HTERT RPE-1 (cell line): ENCODE measurements around the gene KRTAP9-7.
"Not testable (repeated sequence)": the region's sequence is repeated elsewhere in the genome, so short reads cannot be mapped to it uniquely, and the experiment has no call there.

Experiments
- in situ Hi-C: fragments of 300-500 bp; cut with MboI; formaldehyde crosslinking; loops from 4 replicates; pipeline ENCODE4 v1.14.3; 2020; ENCODE audit warnings: low sequenced_read_pairs

The KRTAP9-7 gene

DNA sequence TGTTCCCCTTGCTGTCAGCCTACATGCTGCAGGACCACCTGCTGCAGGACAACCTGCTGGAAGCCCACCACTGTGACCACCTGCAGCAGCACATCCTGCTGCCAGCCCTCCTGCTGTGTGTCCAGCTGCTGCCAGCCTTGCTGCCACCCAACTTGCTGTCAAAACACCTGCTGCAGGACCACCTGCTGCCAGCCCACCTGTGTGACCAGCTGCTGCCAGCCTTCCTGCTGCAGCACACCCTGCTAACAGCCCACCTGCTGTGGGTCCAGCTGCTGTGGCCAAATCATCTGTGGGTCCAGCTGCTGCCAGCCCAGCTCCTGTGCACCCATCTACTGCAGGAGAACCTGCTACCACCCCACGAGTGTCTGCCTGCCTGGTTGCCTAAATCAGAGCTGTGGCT is 4.2 kb upstream of the KRTAP9-7 start:
- in situ Hi-C loops = not testable (repeated sequence)

- in situ Hi-C loops = no loop called here
Measured at GRCh38 chr17:41271858-41272257, 3.6 kb upstream of the KRTAP9-7 start.

- in situ Hi-C loops = no loop called here
Measured at GRCh38 chr17:41278176-41278955, 2.9 kb downstream of the KRTAP9-7 start.

DNA sequence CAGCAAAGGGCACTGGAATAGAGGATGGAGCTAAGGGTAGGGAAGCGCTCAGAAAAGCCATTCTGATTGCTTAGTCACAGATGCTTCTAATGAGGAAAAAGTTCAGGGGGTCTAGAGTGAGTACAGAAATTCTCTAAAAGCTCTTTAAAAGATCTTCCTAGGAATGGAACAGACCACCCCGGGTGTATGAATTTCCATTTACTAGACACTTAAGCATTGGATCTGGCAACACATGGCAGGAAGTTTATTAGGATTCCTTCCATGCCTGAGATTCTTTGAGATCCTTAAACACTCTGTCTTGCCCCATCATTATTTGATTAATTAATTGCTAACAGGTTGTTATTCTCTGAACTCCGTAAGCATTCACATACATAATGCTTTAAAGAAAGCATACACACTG is 8.5 kb downstream of the KRTAP9-7 start:
- in situ Hi-C loops = no loop called here

- in situ Hi-C loops = no loop called here
Measured at GRCh38 chr17:41284546-41284945, 9.0 kb downstream of the KRTAP9-7 start.

- in situ Hi-C loops = no loop called here
Measured at GRCh38 chr17:41287050-41287449, 11.6 kb downstream of the KRTAP9-7 start.

- in situ Hi-C loops = no loop called here
Measured at GRCh38 chr17:41294016-41294415, 18.5 kb downstream of the KRTAP9-7 start.

DNA sequence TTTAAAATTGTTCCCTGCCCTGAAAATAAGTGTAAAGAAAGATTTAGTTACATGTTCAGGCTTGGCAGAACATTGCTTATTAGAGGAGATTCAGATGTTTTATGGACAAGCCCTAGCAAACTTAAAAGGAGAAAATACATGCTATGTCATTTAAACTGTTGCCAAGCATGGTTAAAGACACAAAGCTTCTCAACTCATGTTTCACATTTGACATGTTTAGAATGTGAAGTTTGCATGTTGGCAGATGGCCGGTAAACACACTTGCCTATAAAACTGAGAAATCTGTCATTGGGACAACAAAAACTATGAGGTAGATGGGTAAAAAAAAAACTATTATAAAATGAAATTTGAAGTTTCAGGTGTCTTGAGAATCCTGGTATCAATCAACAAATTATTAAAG is 21.3 kb downstream of the KRTAP9-7 start:
- in situ Hi-C loops = no loop called here

- in situ Hi-C loops = no loop called here
Measured at GRCh38 chr17:41298458-41299135, 23.1 kb downstream of the KRTAP9-7 start.

DNA sequence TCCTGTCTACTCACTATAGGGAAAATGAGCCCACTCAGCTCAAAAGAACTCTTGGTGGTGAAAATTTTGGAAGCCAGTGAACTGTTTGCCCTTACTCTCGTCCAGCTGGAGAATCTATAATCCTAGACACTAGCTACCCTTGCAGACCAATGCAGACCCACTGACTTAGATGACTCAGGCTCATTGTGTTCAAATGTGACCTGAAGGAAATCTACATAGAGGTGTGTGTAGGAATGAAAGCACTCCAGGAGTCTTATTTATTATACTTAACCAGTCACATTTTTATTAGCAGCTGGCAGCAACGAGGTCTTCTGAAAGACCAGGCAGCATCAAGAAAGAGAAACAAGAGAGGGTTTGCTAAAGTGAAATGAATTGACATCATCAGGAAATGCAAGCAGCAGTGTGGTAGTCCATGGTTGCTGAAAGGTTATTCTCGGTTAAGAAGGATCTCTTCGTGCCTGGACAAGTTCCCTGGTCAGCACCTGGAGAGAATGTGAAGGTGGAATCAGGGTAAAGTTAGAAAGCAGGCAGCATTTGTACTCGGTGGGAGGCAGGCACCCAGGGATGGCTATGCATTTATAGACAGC is 25.8 kb downstream of the KRTAP9-7 start:
- in situ Hi-C loops = no loop called here

DNA sequence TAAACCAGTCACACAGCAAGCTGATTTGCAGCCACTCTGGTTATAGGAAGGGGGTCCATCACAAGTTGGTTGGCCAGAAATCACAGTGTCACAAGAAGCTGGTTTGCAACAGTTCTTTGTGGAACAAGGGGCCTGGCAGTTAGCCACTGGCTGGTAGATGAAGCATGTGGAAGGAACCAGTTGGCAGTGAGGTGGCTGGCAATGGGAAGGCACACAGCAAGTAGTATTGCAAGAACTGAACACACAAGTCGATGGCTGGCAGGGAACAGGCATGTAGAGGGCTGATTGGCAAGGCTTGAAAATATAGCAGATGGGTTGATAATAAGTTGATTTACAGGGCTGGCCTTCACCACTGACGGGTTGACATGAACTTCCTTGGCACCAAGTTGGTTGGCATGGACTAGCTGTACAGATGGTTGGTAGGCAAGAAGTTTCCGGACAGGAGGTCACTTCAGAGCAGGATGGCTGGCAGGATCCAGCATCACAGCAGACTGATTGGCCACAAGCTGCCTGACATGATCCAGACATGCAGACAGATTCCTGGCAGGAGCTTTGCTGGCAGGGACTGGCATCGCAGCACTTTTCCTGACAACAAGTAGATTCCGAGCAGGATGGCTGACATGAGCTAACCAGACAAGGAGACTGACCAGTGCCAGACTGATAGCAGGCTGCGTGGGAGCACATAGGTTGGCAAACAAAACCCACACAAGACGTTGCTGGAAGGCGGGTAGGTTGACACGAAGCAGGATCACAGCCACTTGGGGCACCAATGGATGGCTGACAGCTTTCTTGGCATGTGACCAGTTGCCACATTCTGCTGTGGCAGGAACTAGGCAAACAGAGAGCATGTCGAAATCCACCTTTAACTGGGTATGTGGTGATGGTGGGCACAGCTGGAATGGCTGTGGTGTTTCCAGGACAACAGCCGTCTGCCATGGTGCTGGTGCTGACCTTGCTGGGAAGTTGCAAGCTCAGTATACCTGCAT is 26.7 kb downstream of the KRTAP9-7 start, which contains the start of gene KRTAP29-1:
TSS of gene KRTAP29-1 (minus strand) at position 936 of the 986 bp plus-strand sequence. CDS start at position 936, 0 bp downstream.
- in situ Hi-C loops = no loop called here

DNA sequence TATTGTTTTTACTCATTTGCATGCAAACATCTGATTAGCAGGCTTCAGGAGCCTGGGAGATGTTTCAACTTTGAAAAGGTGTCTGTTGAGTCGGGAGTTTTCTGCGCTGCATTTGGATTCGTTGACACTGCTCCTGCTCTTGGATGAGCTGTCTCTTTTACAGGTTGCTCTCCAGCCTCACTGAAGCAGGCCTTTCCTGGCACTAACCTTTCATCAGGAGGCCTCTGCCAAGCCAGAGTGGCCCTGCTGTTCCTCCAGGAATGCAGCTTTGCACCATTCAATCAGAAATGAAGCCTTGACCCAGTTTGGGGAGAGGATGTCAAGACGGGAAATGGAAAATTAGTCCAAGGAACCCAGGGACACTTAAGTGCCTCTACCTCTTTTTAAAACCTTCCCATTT is 27.5 kb downstream of the KRTAP9-7 start:
- in situ Hi-C loops = no loop called here

DNA sequence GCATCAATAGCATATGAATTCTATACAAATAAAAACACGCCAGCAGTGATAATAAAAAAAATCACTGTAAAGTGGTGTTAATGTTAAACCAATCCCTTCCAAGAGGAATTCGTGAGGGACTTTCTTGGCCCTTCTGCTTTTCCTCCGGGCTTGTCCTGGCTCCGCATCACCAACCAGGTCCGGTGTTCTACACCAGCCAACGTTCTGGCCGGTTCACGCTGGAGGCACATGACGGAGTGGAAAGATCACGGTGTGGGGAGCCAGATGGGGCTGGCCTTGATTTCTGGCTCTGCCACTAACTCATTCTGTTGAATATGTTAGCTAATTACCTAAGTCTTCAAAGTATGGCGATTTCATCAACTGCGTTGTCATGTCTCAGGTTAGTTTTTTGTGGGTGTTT is 28.6 kb downstream of the KRTAP9-7 start:
- in situ Hi-C loops = no loop called here

DNA sequence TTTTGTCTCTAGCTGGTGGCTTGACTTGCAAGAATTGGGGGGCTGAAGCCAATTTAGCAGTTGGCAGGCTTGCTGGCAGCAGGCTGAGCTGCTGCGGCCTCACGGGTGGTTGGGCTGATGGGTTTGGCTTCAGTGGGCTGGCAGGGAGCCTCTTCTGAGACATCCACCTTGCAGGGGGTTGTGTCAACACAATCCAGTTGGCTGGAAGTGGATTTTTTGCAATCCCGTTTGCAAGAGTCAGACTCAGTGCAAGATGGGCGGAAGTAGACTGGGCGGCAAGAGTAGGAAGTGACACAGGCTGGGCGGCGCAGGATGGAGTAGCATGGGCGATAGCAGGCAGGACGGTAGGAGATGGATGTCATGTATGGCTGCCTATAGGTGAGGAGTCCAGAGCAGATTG is 32.1 kb downstream of the KRTAP9-7 start:
- in situ Hi-C loops = no loop called here

DNA sequence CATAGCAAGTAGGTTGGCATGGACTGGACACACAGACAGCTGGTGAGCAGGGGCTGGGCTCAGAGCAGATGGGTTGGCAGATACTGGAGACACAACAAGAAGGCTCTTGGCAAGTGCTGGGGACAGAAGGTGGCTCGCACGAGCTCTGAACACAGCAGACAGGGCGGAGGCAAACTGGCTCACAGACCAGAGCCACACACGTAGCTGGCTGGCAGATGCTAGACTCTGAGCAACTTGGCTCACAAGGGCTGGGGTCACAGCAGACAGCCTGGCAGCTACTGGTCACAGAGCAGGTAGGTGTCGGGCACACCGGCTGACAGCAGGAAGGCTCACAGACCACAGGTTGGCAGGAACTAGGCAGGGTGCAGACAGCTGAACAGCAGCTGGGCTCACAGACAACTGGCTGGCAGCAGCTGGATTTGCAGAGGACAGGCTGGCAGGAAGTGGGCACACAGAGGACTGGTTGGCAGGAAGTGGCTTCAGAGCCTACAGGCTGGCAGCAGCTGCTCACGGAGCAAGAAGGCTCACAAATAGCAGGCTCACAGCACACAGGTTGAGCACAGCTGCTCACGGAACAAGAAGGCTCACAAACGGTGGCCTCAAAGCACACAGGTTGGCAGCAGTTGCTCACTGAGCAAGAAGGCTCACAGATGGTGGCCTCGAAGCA is 32.9 kb downstream of the KRTAP9-7 start:
- in situ Hi-C loops = no loop called here

DNA sequence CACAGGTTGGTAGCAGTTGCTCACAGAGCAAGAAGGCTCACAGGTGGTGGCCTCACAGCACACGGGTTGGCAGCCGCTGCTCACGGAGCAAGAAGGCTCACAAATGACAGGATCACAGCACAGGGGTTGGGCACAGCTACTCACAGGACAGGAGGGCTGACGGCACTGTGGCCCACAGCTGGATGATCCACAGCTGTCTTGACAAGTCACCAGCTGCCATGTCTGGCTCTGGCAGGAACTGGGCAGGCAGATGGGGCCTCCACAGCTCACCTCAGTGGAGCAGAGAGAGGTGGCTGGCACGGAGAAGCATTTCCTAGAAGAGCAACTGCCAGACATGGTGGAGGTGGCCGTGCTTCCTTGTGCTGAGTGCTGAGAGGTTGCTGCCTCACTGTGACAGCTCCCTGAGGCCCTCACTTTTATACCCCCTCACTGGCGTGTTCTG is 33.4 kb downstream of the KRTAP9-7 start, which contains the start of gene KRTAP16-1:
TSS of gene KRTAP16-1 (minus strand) at position 392 of the 442 bp plus-strand sequence. CDS start at position 336, 56 bp downstream.
- in situ Hi-C loops = no loop called here

- in situ Hi-C loops = no loop called here
Measured at GRCh38 chr17:41311111-41311510, 35.6 kb downstream of the KRTAP9-7 start.

DNA sequence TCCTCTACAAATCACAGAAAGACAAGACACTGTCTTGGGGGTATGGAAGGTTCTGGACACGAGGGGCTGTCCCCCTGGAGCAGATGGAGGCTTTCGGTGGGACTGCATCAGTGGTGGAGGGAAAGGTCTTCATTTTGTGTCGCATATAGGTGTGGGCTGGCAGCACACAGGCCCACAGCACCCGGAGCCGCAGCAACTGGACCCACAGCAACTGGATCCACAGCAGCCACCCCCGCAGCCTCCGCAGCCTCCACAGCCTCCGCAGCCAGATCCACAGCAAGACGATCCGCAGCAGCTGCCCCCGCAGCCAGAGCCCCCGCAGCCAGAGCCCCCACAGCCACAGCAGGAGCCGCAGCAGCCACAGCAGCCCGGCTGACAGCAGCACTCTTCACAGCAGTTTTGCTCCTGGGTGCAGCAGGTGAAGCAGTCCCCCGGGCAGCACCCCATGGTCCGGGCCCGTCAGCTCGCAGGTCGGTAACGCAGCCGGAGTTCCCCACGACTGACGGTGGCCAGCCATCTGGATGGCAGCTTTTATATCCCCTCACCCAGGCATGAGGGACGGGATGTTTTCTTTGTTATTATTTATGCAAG is 39.8 kb downstream of the KRTAP9-7 start, which contains the start of gene KRTAP17-1:
TSS of gene KRTAP17-1 (minus strand) at position 507 of the 591 bp plus-strand sequence. CDS start at position 447, 60 bp downstream.
- in situ Hi-C loops = no loop called here

GRCh38 chr17:41315814-41316445 is 40.4 kb downstream of the KRTAP9-7 start:
- in situ Hi-C loops = no loop called here
